Fibroblast of lung (primary cell): ENCODE data around the gene ARHGEF3.

Source experiments
- CTCF ChIP-seq, 2 donors: IDR thresholded peaks in 1 of 2; conservative IDR thresholded peaks in 1 of 2; 1 replicate in 1 of 2; 2 replicates in 1 of 2; pipeline ENCODE4 v1.5.1; 2011 to 2012; ENCODE audit warnings: low read length in 2 of 2, control low read depth in 1 of 2, inconsistent platforms in 1 of 2, low read depth in 1 of 2, mild to moderate bottlenecking in 1 of 2
- EZH2 ChIP-seq: IDR thresholded peaks from 2 replicates; pipeline ENCODE4 v1.5.1; 2012; ENCODE audit warnings: low read length, control low read depth, mild to moderate bottlenecking; ENCODE audit errors: missing control alignments

GRCh38 chr3:56788521-56788920 is 13.2 kb downstream of the ARHGEF3 start:
- TF ChIP-seq CTCF (conservative IDR thresholded peaks at IDR 0.05 in 1 of 2, IDR thresholded peaks at IDR 0.05 in 1 of 2; ENCODE audit: low read depth in 1 of 2, low read length in 2 of 2) (no peak), EZH2 (no peak)
